ENCODE data around the gene PRLHR. TPM values are rescaled to one million over a fixed set of nuclear protein-coding genes. Genes with fewer than 3 reads are reported as not detected.

PRLHR gene
- total and polyA plus RNA-seq, 2 of the 4 experiments (the other 2 are of a cell fraction), result not detected

DNA sequence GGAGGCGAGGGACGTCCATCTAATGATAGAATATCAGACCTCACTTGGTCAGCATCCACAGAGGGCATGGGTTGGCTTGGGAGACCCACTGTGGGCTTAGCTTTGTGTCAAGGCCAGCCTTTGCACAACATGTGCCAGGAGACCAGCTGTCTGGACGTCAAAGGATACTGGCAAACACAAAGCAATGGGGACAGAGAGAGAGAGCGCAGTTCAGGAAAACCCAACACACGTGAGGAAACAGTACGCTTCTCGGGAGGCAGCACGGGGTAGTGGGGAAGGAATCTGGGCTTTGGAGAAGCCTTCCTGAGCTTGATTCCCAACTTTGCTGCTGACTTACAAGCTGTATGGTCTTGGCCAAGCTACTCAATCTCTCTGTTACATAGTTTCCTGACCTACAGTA, 14.7 kb downstream of the PRLHR start:
- in situ Hi-C loops (cut with MboI; ENCODE audit: low sequenced_read_pairs), result no loop called here
- ChIA-PET POLR2A (ENCODE audit: unreplicated experiment) (no interaction called here), CTCF (no interaction called here)
- H2AK9ac ChIP-seq (replicated peaks; ENCODE audit: low read depth, low read length, poor library complexity), result no peak overlapping the region
- H3K4me2 ChIP-seq (ENCODE audit: low read depth, low read length), result no peak overlapping the region
- H3K27me3 ChIP-seq (ENCODE audit: control insufficient read depth, insufficient read depth, low read length), result peaks cover 7% of the 10 kb centered on the region
- no peak overlapping the region for H4K8ac ChIP-seq (ENCODE audit: low read depth in 2 of 2, low read length in 2 of 2)
- no peak overlapping the region for H3K27ac ChIP-seq (ENCODE audit: insufficient read depth, low read length)
- no peaks in the 10 kb centered on the region for H3K9me1 ChIP-seq (ENCODE audit: insufficient read depth, low read length)
- no peak overlapping the region for H2BK120ac ChIP-seq (ENCODE audit: low read depth, low read length)
- ATAC-seq (ENCODE audit: low read depth), result no peak
- intact Hi-C loops (cut with micrococcal nuclease), result no loop called here
- H3K9ac ChIP-seq (ENCODE audit: low read depth, low read length), result no peak overlapping the region
- no peak overlapping the region for H2AFZ ChIP-seq (replicated peaks; ENCODE audit: low read length, poor library complexity)
- H2BK20ac ChIP-seq (ENCODE audit: low read depth, low read length), result no peak overlapping the region
- H3K4me1 ChIP-seq (ENCODE audit: control insufficient read depth, insufficient read depth, low read length), result no peaks in the 10 kb centered on the region
- WGBS, 2 experiments (ENCODE audit: extremely low coverage in 2 of 2, insufficient read length in 1 of 2), result no CpG with 5 or more reads among the region's 8 CpGs
- no peak overlapping the region for H4K5ac ChIP-seq (ENCODE audit: low read depth, low read length)
- no peak overlapping the region for H3K18ac ChIP-seq (ENCODE audit: low read depth, low read length)
- H2AK5ac ChIP-seq (ENCODE audit: low read depth, low read length), result no peak overlapping the region
- BruUV-seq (replicated peaks), result no TSS peak
- no peak overlapping the region for H2BK5ac ChIP-seq (ENCODE audit: low read depth, low read length, poor library complexity, severe bottlenecking)
- no peak overlapping the region for H3K56ac ChIP-seq (ENCODE audit: extremely low read depth, insufficient read depth, low read length)
- H3K36me3 ChIP-seq (ENCODE audit: control insufficient read depth, insufficient read depth, low read length), result no peaks in the 10 kb centered on the region
- H2BK15ac ChIP-seq (ENCODE audit: low read depth, low read length), result no peak overlapping the region
- H3K79me1 ChIP-seq (ENCODE audit: low read depth in 1 of 2, low read length in 2 of 2), result no peaks in the 10 kb centered on the region
- dilution Hi-C loops (cut with HindIII; ENCODE audit: low sequenced_read_pairs, unreplicated experiment), result no loop called here
- no peak for DNase-seq
- H4K91ac ChIP-seq (ENCODE audit: insufficient read depth, low read depth, low read length), result no peak overlapping the region
- H3K4me3 ChIP-seq (ENCODE audit: insufficient read depth, low read depth, low read length), result no peak overlapping the region
- TF ChIP-seq CEBPB (IDR thresholded peaks at IDR 0.05; ENCODE audit: low read depth, low read length) (no peak), MAZ (IDR thresholded peaks at IDR 0.05; ENCODE audit: borderline replicate concordance, low read depth, low read length) (no peak), RCOR1 (IDR thresholded peaks at IDR 0.05; ENCODE audit: insufficient replicate concordance, low read length) (no peak), MXI1 (IDR thresholded peaks at IDR 0.05; ENCODE audit: borderline replicate concordance, low read depth, low read length) (no peak), POLR2A (IDR thresholded peaks at IDR 0.05; ENCODE audit: low read depth, low read length) (no peak), RAD21 (IDR thresholded peaks at IDR 0.05; ENCODE audit: low read length) (no peak), SMC3 (IDR thresholded peaks at IDR 0.05; ENCODE audit: low read depth, low read length) (no peak), FOS (IDR thresholded peaks at IDR 0.05; ENCODE audit: low read depth, low read length) (no peak), MAFK (IDR thresholded peaks at IDR 0.05; ENCODE audit: low read depth, low read length) (no peak), BHLHE40 (IDR thresholded peaks at IDR 0.05; ENCODE audit: low read depth, low read length) (no peak), NFE2L2 (IDR thresholded peaks at IDR 0.05; ENCODE audit: low read depth, low read length) (no peak), RFX5 (IDR thresholded peaks at IDR 0.05; ENCODE audit: low read depth, low read length) (no peak), CHD1 (IDR thresholded peaks at IDR 0.05; ENCODE audit: low read depth, low read length) (no peak)
- TF ChIP-seq, protein P1, sequence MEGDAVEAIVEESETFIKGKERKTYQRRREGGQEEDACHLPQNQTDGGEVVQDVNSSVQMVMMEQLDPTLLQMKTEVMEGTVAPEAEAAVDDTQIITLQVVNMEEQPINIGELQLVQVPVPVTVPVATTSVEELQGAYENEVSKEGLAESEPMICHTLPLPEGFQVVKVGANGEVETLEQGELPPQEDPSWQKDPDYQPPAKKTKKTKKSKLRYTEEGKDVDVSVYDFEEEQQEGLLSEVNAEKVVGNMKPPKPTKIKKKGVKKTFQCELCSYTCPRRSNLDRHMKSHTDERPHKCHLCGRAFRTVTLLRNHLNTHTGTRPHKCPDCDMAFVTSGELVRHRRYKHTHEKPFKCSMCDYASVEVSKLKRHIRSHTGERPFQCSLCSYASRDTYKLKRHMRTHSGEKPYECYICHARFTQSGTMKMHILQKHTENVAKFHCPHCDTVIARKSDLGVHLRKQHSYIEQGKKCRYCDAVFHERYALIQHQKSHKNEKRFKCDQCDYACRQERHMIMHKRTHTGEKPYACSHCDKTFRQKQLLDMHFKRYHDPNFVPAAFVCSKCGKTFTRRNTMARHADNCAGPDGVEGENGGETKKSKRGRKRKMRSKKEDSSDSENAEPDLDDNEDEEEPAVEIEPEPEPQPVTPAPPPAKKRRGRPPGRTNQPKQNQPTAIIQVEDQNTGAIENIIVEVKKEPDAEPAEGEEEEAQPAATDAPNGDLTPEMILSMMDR (conservative IDR thresholded peaks at IDR 0.05; ENCODE audit: low read depth, low read length), result no peak
- TF ChIP-seq, protein P2, sequence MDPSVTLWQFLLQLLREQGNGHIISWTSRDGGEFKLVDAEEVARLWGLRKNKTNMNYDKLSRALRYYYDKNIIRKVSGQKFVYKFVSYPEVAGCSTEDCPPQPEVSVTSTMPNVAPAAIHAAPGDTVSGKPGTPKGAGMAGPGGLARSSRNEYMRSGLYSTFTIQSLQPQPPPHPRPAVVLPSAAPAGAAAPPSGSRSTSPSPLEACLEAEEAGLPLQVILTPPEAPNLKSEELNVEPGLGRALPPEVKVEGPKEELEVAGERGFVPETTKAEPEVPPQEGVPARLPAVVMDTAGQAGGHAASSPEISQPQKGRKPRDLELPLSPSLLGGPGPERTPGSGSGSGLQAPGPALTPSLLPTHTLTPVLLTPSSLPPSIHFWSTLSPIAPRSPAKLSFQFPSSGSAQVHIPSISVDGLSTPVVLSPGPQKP (IDR thresholded peaks at IDR 0.05; ENCODE audit: borderline replicate concordance, low read depth, low read length), result no peak
- TF ChIP-seq, protein P3, sequence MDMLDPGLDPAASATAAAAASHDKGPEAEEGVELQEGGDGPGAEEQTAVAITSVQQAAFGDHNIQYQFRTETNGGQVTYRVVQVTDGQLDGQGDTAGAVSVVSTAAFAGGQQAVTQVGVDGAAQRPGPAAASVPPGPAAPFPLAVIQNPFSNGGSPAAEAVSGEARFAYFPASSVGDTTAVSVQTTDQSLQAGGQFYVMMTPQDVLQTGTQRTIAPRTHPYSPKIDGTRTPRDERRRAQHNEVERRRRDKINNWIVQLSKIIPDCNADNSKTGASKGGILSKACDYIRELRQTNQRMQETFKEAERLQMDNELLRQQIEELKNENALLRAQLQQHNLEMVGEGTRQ (IDR thresholded peaks at IDR 0.05; ENCODE audit: low read depth, low read length), result no peak
- no peak overlapping the region for H3K14ac ChIP-seq (replicated peaks; ENCODE audit: low read depth, low read length)
- no peak overlapping the region for H3K4ac ChIP-seq (ENCODE audit: low read depth, low read length)
- H4K20me1 ChIP-seq (ENCODE audit: insufficient read depth, low read length), result no peaks in the 10 kb centered on the region
- H3K9me3 ChIP-seq (ENCODE audit: control insufficient read depth, insufficient read depth, low read length), result no peaks in the 10 kb centered on the region
- no peak overlapping the region for H3K23ac ChIP-seq (ENCODE audit: low read depth, low read length)
